NCI-H748 (cell line): Measurements from ENCODE around the gene NMT2.
A peak's percentile ranks its signal among the peaks of the same experiment; 100 is the strongest.

Experiments
- DNase-seq: peaks from one replicate; lab custom pipeline; 2025; ENCODE audit not compliant: unreplicated experiment; lab: John Stamatoyannopoulos, UW

Gene NMT2

DNA sequence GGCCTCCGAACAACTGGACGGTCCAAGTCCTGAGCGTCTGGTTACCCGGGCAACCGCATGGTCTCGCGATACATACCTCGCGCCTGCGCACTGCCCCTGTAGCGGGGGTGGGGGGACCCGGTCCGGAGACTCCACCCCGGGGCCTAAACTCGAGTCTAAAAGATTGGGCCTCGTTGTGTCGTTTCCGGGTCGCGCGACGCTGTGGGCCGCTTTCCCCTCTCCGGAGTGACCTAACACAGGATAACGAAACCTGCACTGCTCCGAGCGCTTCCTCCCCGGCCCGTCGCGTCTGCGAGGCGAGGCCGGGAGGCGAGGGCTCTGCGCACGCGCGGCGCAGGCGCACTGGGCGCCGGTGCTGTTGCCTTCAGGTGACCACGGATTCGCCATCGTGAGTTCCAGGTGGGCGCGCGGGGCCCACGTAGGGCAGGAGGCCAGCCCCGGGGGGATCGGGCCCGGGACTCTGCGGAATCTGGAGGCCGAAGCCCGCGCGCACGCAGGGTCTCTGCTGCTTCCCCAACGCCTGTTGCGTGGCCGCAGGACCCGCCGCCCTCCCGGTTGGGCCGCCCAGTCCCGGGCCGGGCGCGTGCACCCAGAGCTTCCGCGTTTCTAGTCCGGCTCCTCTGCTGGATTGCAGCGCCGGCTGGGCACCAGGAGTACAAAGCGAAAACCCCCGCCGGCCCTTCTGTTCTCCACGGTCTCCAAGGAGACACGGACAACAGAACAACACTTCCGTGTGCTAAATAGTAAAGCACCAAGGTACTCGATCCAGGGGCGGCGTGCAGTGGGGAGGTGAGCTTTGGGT lies 71.3 kb downstream of the NMT2 start, which contains the start of gene RPP38:
RPP38 (plus strand) TSS at position 345 of the 802 bp plus-strand sequence. CDS start 5,960 bp downstream, outside the sequence.
- peak; percentile 92 for DNase-seq

DNA sequence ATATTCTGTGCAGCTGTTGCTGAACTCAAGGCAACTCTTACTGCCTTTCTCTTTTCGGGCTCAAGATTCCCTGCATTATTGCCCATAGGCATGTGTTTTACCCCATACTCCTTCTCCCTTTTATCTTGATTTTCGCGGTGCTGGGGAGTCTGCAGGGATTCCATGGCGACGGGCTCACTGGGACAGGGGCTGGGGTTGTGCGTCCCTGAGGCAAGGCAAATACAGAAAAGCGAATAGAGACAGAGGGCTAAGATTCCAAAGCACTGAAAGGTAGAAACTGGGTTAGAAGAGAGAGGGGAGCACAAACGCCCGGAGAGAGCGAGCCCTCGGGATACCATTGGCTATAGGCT lies 71.9 kb downstream of the NMT2 start:
- DNase-seq = no peak

GRCh38 chr10:15092855-15093408 lies 75.6 kb downstream of the NMT2 start:
- no peak for DNase-seq

GRCh38 chr10:15091418-15091817 lies 77.1 kb downstream of the NMT2 start:
- DNase-seq = no peak

GRCh38 chr10:15088428-15089261 lies 79.8 kb downstream of the NMT2 start, which contains the start of gene ACBD7:
Gene ACBD7, minus strand, starts transcription at chr10:15088776. Its CDS starts 48 bp downstream, at chr10:15088728.
- DNase-seq = peak; percentile 89

- DNase-seq = peak; percentile 68
These were observed 84.0 kb downstream of the NMT2 start for GRCh38 chr10:15084502-15084922.

GRCh38 chr10:15083674-15084501 lies 84.6 kb downstream of the NMT2 start:
- DNase-seq = peak; percentile 3

DNA sequence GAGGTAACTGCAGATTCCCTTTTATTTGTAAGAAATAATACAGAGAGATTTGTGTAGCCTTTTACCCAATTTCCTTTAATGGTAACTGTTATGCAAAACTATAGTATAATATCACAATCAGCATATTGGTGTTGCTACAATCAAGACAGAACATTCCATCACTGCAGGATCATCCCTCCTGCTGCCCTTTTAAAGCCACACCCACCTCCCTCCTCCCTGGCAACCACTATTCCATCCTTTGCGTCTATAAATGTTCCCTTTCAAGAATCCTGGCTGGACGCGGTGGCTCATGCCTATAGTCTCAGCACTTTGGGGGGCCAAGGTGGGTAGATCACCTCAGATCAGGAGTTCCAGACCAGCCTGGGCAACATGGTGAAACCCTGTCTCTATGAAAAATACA lies 93.1 kb downstream of the NMT2 start:
- DNase-seq = no peak

DNA sequence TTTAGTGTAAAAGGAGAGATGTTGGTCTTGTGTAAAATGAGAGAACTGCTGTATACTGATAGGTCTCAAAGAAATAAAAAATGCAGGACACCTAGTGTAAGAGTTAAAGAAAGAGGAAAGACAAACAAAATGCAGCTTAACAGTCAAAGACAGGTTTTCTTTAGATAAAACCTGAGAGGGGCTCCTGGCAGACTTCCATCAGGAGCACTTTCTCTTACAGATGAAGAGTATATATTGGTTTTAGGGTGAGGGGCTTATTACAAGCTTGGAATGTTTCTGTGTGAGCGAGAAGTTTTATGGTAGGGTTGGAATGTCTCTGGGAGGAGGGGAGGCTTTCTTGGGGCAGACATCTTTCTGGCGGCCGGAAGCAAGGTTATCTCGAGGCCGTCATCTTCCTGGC lies 96.1 kb downstream of the NMT2 start:
- DNase-seq = no peak

DNA sequence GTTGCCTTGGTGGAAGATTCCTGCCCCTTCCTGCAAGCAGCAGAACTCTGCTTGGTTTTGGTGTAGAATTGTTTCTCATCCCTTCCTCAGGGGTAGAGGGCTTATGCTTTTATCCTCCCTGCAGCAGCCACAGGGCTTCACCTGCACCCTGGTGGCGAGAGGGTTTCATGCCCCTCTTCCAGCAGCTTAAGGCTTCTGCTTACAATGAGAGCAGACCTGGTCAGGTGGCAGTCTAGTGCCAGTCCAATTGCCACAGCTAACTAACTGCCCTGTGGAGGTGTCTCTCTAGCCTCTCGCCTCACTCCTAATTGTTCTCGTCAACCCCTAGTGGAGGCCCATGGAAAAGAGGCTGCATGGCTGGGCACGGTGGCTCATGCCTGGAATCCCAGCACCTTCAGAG lies 99.3 kb downstream of the NMT2 start:
- no peak for DNase-seq

- DNase-seq = no peak
These were observed 99.7 kb downstream of the NMT2 start for GRCh38 chr10:15068802-15069201.

DNA sequence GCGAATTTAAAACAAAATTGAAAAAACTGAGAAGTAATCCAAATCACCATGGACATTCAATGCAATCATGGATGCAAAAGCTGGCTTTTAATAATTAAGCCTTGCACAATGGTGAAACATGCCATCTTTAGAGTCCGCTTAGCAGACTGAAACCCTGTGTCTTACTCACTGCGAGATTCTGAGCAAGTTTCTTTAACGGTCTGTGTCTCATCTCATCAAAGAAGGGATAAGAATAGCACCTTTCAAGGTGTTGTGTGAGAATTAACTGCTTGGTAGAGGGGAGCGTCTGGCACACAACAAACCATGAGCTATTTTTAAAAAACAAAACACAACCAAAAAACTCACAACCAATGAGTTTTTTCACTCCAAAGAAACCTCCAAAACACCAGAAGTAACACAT lies 101.3 kb downstream of the NMT2 start:
- DNase-seq = no peak

DNA sequence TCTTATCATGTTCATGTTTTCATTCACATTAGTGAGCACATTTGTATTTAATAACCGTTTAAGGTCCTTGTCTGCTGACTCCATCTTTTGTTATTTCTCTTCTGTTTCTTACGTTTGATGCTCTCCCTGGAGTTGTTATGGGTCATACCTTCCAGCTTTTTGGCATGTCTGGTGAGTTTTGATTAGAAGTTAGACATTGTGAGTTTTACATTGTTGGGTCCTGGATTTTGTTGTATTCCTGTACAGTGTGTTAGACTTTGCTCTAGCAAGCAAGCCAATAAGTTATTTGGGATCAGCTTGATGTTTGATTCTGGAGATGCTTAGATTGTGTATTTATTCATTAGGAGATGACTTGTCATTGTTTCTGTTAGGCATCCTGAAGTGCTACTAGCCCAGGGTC lies 107.9 kb downstream of the NMT2 start:
- no peak for DNase-seq

GRCh38 chr10:15059914-15060313 lies 108.6 kb downstream of the NMT2 start:
- no peak for DNase-seq

DNA sequence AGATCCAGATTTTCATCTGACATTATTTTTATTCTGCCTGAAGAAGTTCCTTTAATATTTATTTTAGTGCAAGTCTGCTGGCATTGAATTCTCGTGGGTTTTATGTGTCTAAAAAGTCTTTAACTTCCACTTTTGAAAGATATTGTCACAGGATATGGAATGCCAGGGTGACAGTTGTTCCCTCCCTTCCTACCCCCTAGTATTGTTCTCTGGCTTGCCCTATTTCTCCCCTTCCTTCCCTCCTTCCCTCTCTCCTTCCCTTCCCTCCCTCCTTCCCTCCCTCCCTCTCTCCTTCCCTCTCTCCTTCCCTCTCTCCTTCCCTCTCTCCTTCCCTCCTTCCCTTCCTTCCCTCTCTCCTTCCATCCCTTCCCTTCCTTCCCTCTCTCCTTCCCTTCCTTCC lies 109.8 kb downstream of the NMT2 start:
- no peak for DNase-seq
